Choroid plexus epithelial cell (primary cell): Measurements from ENCODE around the gene SETD2.

Experiments used
- DNase-seq: peaks from one replicate; pipeline ENCODE4 v3.0.0-alpha.2; 2010; ENCODE audit warnings: low read depth
- H3K4me3 ChIP-seq: 2 replicates; pipeline ENCODE4 v1.5.1; 2011; ENCODE audit warnings: low read depth, mild to moderate bottlenecking, control low read depth, low read length, moderate library complexity
- CTCF ChIP-seq: conservative IDR thresholded peaks from 2 replicates; pipeline ENCODE4 v1.5.1; 2011; ENCODE audit warnings: low read depth, mild to moderate bottlenecking, control low read depth, inconsistent platforms, low read length, moderate library complexity

The SETD2 gene

DNA sequence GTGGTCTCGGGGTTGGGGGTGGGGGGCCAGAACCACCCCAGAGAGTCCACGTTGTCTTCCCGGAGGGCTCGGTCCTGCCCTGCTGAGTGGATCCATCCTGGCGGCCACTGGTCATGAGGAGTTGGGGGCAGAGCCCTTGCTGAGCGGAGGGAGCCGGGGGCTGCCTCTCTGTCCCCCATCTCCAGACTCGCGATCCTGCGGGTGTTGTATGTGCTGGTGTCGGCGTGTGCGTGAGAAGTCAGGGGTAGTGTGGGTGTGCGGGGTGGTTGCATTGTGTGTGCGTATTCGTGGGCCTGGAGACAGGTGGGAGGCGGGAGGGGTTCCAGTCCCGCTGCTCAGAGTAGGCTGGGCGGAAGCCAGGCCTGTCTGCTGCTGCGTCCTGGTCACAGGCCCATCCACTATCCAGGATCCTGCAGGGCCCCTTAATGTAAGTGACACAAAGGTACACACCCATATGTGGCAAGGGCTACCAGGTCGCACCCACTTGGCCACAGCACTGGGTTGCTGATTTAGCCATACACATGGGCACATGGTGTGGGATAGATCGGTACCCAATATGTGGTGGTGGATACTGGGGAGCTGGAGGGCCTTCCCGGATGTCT is 153.7 kb downstream of the SETD2 start:
- TF ChIP-seq CTCF, result no peak
- H3K4me3 ChIP-seq, result peak overlapping the region; percentile 67
- no peak for DNase-seq

DNA sequence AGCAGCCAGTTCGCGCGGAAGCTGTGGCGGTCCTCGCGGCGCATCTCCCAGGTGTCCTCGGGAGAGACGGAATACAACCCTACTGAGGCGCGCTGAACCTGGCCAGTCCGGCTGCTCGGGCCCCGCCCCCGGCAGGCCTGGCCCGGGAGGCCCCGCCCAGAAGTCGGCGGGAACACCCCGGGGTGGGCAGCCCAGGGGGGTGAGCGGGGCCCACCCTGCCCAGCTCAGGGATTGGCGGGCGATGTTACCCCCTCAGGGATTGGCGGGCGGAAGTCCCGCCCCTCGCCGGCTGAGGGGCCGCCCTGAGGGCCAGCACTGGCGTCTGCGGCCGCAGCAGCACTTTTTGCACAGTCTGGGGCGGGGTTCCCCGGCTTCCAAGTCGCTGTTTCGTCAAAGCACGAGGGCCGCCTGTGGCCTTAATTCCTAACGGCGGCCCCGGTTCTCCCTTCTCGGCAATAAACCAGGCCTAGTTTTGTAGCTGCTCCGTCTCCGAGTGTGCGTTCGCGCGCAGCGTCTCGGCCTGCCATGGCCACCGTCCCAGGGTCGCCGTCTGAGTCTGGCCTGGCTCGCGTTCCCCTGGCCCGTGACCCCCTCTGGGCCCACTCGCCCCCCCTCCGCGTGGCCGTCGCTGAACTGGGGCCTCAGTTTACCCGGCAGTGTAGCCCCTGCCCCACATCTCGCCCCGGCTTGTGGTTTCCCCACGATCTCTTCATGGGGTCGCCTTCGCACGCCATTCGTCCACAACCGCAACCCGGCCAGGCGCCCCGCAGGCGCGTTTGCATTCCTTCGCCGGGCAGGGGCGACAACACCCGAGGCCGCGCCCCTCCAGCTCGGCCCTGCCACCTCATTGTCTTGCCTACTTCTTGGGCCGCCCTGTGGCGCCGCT is 154.4 kb downstream of the SETD2 start:
- TF ChIP-seq CTCF, result no peak
- DNase-seq, result peak; percentile 96
- H3K4me3 ChIP-seq, result peak overlapping the region; percentile 67

- H3K4me3 ChIP-seq, result peak overlapping the region; percentile 67
- no peak for DNase-seq
- no peak for TF ChIP-seq CTCF
Measured at GRCh38 chr3:47008851-47009224, 155.1 kb downstream of the SETD2 start.

- TF ChIP-seq CTCF, result no peak
- no peak for DNase-seq
- H3K4me3 ChIP-seq, result no peak overlapping the region
Measured at GRCh38 chr3:47008234-47008796, 155.6 kb downstream of the SETD2 start.

- DNase-seq, result no peak
- H3K4me3 ChIP-seq, result no peak overlapping the region
- no peak for TF ChIP-seq CTCF
Measured at GRCh38 chr3:47007482-47008233, 156.3 kb downstream of the SETD2 start.

GRCh38 chr3:47007001-47007400 is 156.9 kb downstream of the SETD2 start:
- DNase-seq, result no peak
- H3K4me3 ChIP-seq, result no peak overlapping the region
- TF ChIP-seq CTCF, result no peak
